ENCODE data around the gene DNAH14.
"Not testable (repeated sequence)": the region's sequence is repeated elsewhere in the genome, so short reads cannot be mapped to it uniquely, and the experiment has no call there.

The DNAH14 gene

GRCh38 chr1:224921354-224921753 is 8.1 kb upstream of the DNAH14 start:
- no peak for DNase-seq (ENCODE audit: low read depth)

- DNase-seq (ENCODE audit: low read depth), result peak; percentile 25
Measured at GRCh38 chr1:224922404-224923164, 6.9 kb upstream of the DNAH14 start.

GRCh38 chr1:224923726-224924125 is 5.7 kb upstream of the DNAH14 start:
- peak; percentile 5 for DNase-seq (ENCODE audit: low read depth)

GRCh38 chr1:224927631-224928030 is 1.8 kb upstream of the DNAH14 start:
- not testable (repeated sequence) for DNase-seq (ENCODE audit: low read depth)

- DNase-seq (ENCODE audit: low read depth), result no peak
Measured at GRCh38 chr1:224928906-224929305, 569 bp upstream of the DNAH14 start.

GRCh38 chr1:224931605-224932004 is 2.1 kb downstream of the DNAH14 start:
- DNase-seq (ENCODE audit: low read depth), result no peak

GRCh38 chr1:224932607-224933249 is 3.3 kb downstream of the DNAH14 start:
- no peak for DNase-seq (ENCODE audit: low read depth)

GRCh38 chr1:224933584-224933983 is 4.1 kb downstream of the DNAH14 start:
- DNase-seq (ENCODE audit: low read depth), result no peak

- DNase-seq (ENCODE audit: low read depth), result no peak
Measured at GRCh38 chr1:224938652-224939051, 9.2 kb downstream of the DNAH14 start.

- DNase-seq (ENCODE audit: low read depth), result peak; percentile 38
Measured at GRCh38 chr1:224939844-224940425, 10.5 kb downstream of the DNAH14 start.

GRCh38 chr1:224940735-224941134 is 11.3 kb downstream of the DNAH14 start:
- DNase-seq (ENCODE audit: low read depth), result not testable (repeated sequence)

- not testable (repeated sequence) for DNase-seq (ENCODE audit: low read depth)
Measured at GRCh38 chr1:224945651-224946348, 16.3 kb downstream of the DNAH14 start.

GRCh38 chr1:224946349-224946691 is 16.8 kb downstream of the DNAH14 start:
- DNase-seq (ENCODE audit: low read depth), result not testable (repeated sequence)

GRCh38 chr1:224957696-224958095 is 28.2 kb downstream of the DNAH14 start:
- no peak for DNase-seq (ENCODE audit: low read depth)

- no peak for DNase-seq (ENCODE audit: low read depth)
Measured at GRCh38 chr1:224958490-224958889, 29.0 kb downstream of the DNAH14 start.

GRCh38 chr1:224959115-224959514 is 29.6 kb downstream of the DNAH14 start:
- no peak for DNase-seq (ENCODE audit: low read depth)

- no peak for DNase-seq (ENCODE audit: low read depth)
Measured at GRCh38 chr1:224959656-224960055, 30.2 kb downstream of the DNAH14 start.

GRCh38 chr1:224980181-224980580 is 50.7 kb downstream of the DNAH14 start:
- no peak for DNase-seq (ENCODE audit: low read depth)

GRCh38 chr1:224981922-224982354 is 52.5 kb downstream of the DNAH14 start:
- not testable (repeated sequence) for DNase-seq (ENCODE audit: low read depth)

- no peak for DNase-seq (ENCODE audit: low read depth)
Measured at GRCh38 chr1:224988042-224988441, 58.6 kb downstream of the DNAH14 start.

- no peak for DNase-seq (ENCODE audit: low read depth)
Measured at GRCh38 chr1:224989615-224990014, 60.1 kb downstream of the DNAH14 start.

GRCh38 chr1:224991550-224991949 is 62.1 kb downstream of the DNAH14 start:
- not testable (repeated sequence) for DNase-seq (ENCODE audit: low read depth)

GRCh38 chr1:224995602-224996001 is 66.1 kb downstream of the DNAH14 start:
- DNase-seq (ENCODE audit: low read depth), result no peak
